Peyer's patch (tissue), 4 donors: Measurements from ENCODE around the gene GABPB1.

Source experiments
- CTCF ChIP-seq, 6 experiments: fragments of 450-650 bp in 4 of 6; fragments of 200-600 bp in 2 of 6; sonication (generic) in 1 of 6; IDR thresholded peaks; one replicate each; pipeline ENCODE4 v1.5.1; 2017 to 2019; ENCODE audit warnings: antibody characterized with exemption in 6 of 6, mild to moderate bottlenecking in 3 of 6, moderate library complexity in 1 of 6
- POLR2A ChIP-seq, 2 donors: fragments of 450-650 bp; IDR thresholded peaks; one replicate each; pipeline ENCODE4 v1.5.1; 2017; ENCODE audit warnings: antibody characterized with exemption in 2 of 2, mild to moderate bottlenecking in 2 of 2, moderate library complexity in 2 of 2

GRCh38 chr15:50289749-50290148, 65.2 kb downstream of the GABPB1 start:
- TF ChIP-seq CTCF (IDR thresholded peaks at IDR 0.05) (no peak), POLR2A (IDR thresholded peaks at IDR 0.05) (no peak)
